CD14-positive monocyte (primary cell): ENCODE measurements around the gene FCHO2. TPM values are rescaled to one million over a fixed set of nuclear protein-coding genes. Genes with fewer than 3 reads are reported as not detected.
"Not testable (repeated sequence)": the region's sequence is repeated elsewhere in the genome, so short reads cannot be mapped to it uniquely, and the experiment has no call there.

ENCODE experiments used
- DNase-seq, 3 donors: peaks; one replicate each; pipeline ENCODE4 v3.0.0-alpha.2; 2011 to 2022
- H2AFZ ChIP-seq: 2 replicates; pipeline ENCODE4 v1.6.0; 2012; ENCODE audit warnings: mild to moderate bottlenecking, low read depth, low read length, inconsistent platforms; ENCODE audit not compliant: insufficient read depth, poor library complexity, severe bottlenecking
- H3K27ac ChIP-seq, 2 donors: 1 replicate in 1 of 2; 2 replicates in 1 of 2; pipeline ENCODE4 v1.5.1; 2012 to 2013; ENCODE audit warnings: low read length in 2 of 2, control low read depth in 1 of 2, inconsistent platforms in 1 of 2, low read depth in 1 of 2, mild to moderate bottlenecking in 1 of 2
- H3K27me3 ChIP-seq, 2 donors: one replicate each; pipeline versions ENCODE4 v1.6.0 to v1.6.1; 2011 to 2013; ENCODE audit warnings: low read length in 2 of 2; ENCODE audit not compliant: control insufficient read depth in 2 of 2, insufficient read depth in 2 of 2
- H3K36me3 ChIP-seq, 2 donors: replicated peaks in 1 of 2; 1 replicate in 1 of 2; 2 replicates in 1 of 2; pipeline versions ENCODE4 v1.5.1 to v1.6.1; 2012 to 2013; ENCODE audit warnings: low read length in 2 of 2, control low read depth in 1 of 2, inconsistent platforms in 1 of 2, mild to moderate bottlenecking in 1 of 2; ENCODE audit not compliant: insufficient read depth in 2 of 2, control insufficient read depth in 1 of 2
- H3K4me1 ChIP-seq, 2 donors: 1 replicate in 1 of 2; 2 replicates in 1 of 2; pipeline versions ENCODE4 v1.5.1 to v1.6.1; 2012 to 2013; ENCODE audit warnings: low read length in 2 of 2, control low read depth in 1 of 2, inconsistent platforms in 1 of 2, mild to moderate bottlenecking in 1 of 2, moderate library complexity in 1 of 2; ENCODE audit not compliant: insufficient read depth in 2 of 2, control insufficient read depth in 1 of 2
- H3K4me2 ChIP-seq: replicated peaks from 2 replicates; pipeline ENCODE3; 2012; ENCODE audit warnings: low read length, moderate library complexity, mild to moderate bottlenecking; ENCODE audit not compliant: poor library complexity, severe bottlenecking; ENCODE audit errors: extremely low read depth
- H3K4me3 ChIP-seq, 3 experiments: fragments of 200-600 bp in 1 of 3; sonication (generic) in 1 of 3; replicated peaks in 1 of 3; 1 replicate in 2 of 3; 2 replicates in 1 of 3; pipeline ENCODE4 v1.5.1; 2011 to 2013; ENCODE audit warnings: low read length in 3 of 3, mild to moderate bottlenecking in 3 of 3, control low read depth in 2 of 3, low read depth in 2 of 3, inconsistent platforms in 1 of 3, moderate library complexity in 1 of 3
- H3K79me2 ChIP-seq: 2 replicates; pipeline ENCODE4 v1.6.0; 2012; ENCODE audit warnings: mild to moderate bottlenecking, control low read depth, inconsistent platforms, low read length, moderate library complexity; ENCODE audit not compliant: insufficient read depth
- H3K9ac ChIP-seq: 2 replicates; pipeline ENCODE4 v1.6.0; 2017; ENCODE audit warnings: low read length, mild to moderate bottlenecking; ENCODE audit not compliant: insufficient read depth, poor library complexity, severe bottlenecking
- H3K9me3 ChIP-seq, 2 donors: replicated peaks in 1 of 2; 1 replicate in 1 of 2; 2 replicates in 1 of 2; pipeline versions ENCODE4 v1.5.1 to v1.6.1; 2012 to 2013; ENCODE audit warnings: low read length in 2 of 2, control low read depth in 1 of 2; ENCODE audit not compliant: control insufficient read depth in 1 of 2, insufficient read depth in 1 of 2
- H4K20me1 ChIP-seq: 2 replicates; pipeline ENCODE4 v1.6.0; 2012; ENCODE audit warnings: mild to moderate bottlenecking, low read length, control low read depth, moderate library complexity; ENCODE audit not compliant: insufficient read depth
- H3K27ac Mint-ChIP-seq, 7 donors: one replicate each; pipeline ENCODE4 v1.8.0; 2020; ENCODE audit warnings: mild to moderate bottlenecking in 7 of 7, mixed read lengths in 7 of 7, moderate library complexity in 6 of 7, inconsistent platforms in 2 of 7
- H3K27me3 Mint-ChIP-seq, 3 donors: one replicate each; pipeline ENCODE4 v1.8.0; 2021 to 2022; ENCODE audit warnings: low read depth in 3 of 3, mild to moderate bottlenecking in 3 of 3, mixed read lengths in 3 of 3, moderate library complexity in 3 of 3, inconsistent platforms in 1 of 3
- H3K36me3 Mint-ChIP-seq, 2 donors: one replicate each; pipeline ENCODE4 v1.8.0; 2020; ENCODE audit warnings: mixed read lengths in 2 of 2, inconsistent platforms in 1 of 2, mild to moderate bottlenecking in 1 of 2
- H3K4me1 Mint-ChIP-seq: one replicate; pipeline ENCODE4 v1.8.0; 2020; ENCODE audit warnings: mild to moderate bottlenecking, mixed read lengths
- H3K4me3 Mint-ChIP-seq, 2 donors: one replicate each; pipeline ENCODE4 v1.8.0; 2020; ENCODE audit warnings: mild to moderate bottlenecking in 2 of 2, mixed read lengths in 2 of 2, moderate library complexity in 1 of 2
- H3K9me3 Mint-ChIP-seq, 7 donors: one replicate each; pipeline ENCODE4 v1.8.0; 2020 to 2022; ENCODE audit warnings: mixed read lengths in 7 of 7, mild to moderate bottlenecking in 6 of 7, moderate library complexity in 6 of 7, inconsistent platforms in 2 of 7
- WGBS: methylation state at CpG from one replicate; pipeline ENCODE4 v1.1.5; 2013; ENCODE audit warnings: missing lambda C conversion rate; ENCODE audit not compliant: insufficient coverage; 5-methylcytosine and 5-hydroxymethylcytosine counted together
- intact Hi-C, 2 donors: fragments of 100-400 bp; cut with micrococcal nuclease; formaldehyde crosslinking; loops; one replicate each; pipeline versions ENCODE4 v1.15.0 to v1.15.1; 2023
- polyA plus RNA-seq, 3 donors: library from polyadenylated mRNA; depleted of rRNA in 1 of 3; unstranded in 2 of 3; stranded (reverse) in 1 of 3; fragments of 300-500 nt in 2 of 3; fragments of >200 nt in 1 of 3; fragmentation: Illumina TruSeq in 2 of 3; gene quantifications; 1 replicate in 2 of 3; 2 replicates in 1 of 3; pipeline ENCODE4 v1.2.3, GENCODE V29; 2012 to 2021
- TF ChIP-seq, protein P1 (sequence below): fragments of 200-600 bp; IDR thresholded peaks from one replicate; pipeline ENCODE4 v1.8.0; 2022; ENCODE audit warnings: antibody characterized with exemption, mild to moderate bottlenecking

Gene FCHO2
- polyA plus RNA-seq, 3 donors, result 8.3 to 10.1 (median 9.9) TPM

DNA sequence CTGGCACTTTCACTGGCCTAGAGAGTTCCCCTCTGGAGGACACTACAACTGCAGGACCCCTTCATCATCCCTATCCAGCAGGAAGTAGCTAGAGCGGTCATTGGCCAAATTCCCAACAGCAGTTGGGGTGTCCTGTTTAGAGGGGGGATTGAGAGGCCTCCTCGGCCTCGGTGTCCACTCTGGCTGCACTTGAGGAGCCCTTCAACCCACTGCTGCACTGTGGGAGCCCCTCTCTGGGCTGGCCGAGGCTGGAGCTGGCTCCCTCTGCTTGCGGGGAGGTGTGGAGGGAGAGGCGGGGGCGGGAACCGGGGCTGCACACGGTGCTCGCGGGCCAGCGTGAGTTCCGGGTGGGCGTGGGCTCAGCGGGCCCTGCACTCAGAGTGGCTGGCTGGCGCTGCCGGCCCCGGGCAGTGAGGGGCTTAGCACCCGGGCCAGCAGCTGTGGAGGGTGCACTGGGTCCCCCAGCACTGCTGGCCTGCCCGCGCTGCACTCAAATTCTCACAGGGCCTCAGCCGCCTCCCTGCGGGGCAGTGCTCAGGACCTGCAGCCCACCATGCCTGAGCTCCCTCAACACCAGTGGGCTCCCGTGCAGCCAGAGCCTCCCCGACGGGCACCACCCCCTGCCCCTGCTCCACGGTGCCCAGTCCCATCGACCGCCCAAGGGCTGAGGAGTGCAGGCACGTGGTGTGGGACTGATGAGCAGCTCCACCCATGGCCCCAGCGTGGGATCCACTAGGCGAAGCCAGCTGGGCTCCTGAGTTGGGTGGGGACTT is 20.7 kb upstream of the FCHO2 start:
- H3K27ac ChIP-seq, H3K4me2 ChIP-seq, H2AFZ ChIP-seq, DNase-seq, H3K9ac ChIP-seq, H3K27ac Mint-ChIP-seq, H3K4me3 Mint-ChIP-seq, H3K79me2 ChIP-seq, H3K27me3 Mint-ChIP-seq, H3K36me3 Mint-ChIP-seq, H3K27me3 ChIP-seq, H3K9me3 ChIP-seq, H3K4me3 ChIP-seq, intact Hi-C loops, H3K36me3 ChIP-seq, H4K20me1 ChIP-seq: not testable (repeated sequence)
- Mint-ChIP-seq H3K9me3 (peaks cover 5 to 26% (median 12%) of the 10 kb centered on the region in 7 donors), H3K4me1 (peaks cover 30% of the 10 kb centered on the region)
- H3K4me1 ChIP-seq, result peaks cover 21 to 34% of the 10 kb centered on the region in 2 donors
- WGBS, result 95% methylated on average over 26 of the region's 32 CpGs

GRCh38 chr5:72936893-72937292 is 18.9 kb upstream of the FCHO2 start:
- Histone ChIP-seq H4K20me1 (no peaks in the 10 kb centered on the region), H3K4me2 (no peak overlapping the region), H3K9me3 (peaks cover 0 to 6% of the 10 kb centered on the region in 2 donors), H3K9ac (no peak overlapping the region), H3K4me1 (peaks cover 25 to 42% of the 10 kb centered on the region in 2 donors), H3K27me3 (no peaks in the 10 kb centered on the region), H3K36me3 (no peaks in the 10 kb centered on the region), H3K27ac (no peak overlapping the region), H3K4me3 (no peak overlapping the region), H2AFZ (no peak overlapping the region), H3K79me2 (no peaks in the 10 kb centered on the region)
- TF ChIP-seq, protein P1, sequence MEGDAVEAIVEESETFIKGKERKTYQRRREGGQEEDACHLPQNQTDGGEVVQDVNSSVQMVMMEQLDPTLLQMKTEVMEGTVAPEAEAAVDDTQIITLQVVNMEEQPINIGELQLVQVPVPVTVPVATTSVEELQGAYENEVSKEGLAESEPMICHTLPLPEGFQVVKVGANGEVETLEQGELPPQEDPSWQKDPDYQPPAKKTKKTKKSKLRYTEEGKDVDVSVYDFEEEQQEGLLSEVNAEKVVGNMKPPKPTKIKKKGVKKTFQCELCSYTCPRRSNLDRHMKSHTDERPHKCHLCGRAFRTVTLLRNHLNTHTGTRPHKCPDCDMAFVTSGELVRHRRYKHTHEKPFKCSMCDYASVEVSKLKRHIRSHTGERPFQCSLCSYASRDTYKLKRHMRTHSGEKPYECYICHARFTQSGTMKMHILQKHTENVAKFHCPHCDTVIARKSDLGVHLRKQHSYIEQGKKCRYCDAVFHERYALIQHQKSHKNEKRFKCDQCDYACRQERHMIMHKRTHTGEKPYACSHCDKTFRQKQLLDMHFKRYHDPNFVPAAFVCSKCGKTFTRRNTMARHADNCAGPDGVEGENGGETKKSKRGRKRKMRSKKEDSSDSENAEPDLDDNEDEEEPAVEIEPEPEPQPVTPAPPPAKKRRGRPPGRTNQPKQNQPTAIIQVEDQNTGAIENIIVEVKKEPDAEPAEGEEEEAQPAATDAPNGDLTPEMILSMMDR, result no peak
- WGBS, result no CpG with 5 or more reads among the region's 4 CpGs
- Mint-ChIP-seq H3K4me1 (peaks cover 38% of the 10 kb centered on the region), H3K27me3 (peaks cover 2 to 4% (median 2%) of the 10 kb centered on the region in 3 donors), H3K36me3 (no peaks in the 10 kb centered on the region), H3K9me3 (peaks cover 2 to 19% (median 9%) of the 10 kb centered on the region in 7 donors), H3K4me3 (no peak overlapping the region), H3K27ac (no peak overlapping the region)
- no peak for DNase-seq
- intact Hi-C loops, result no loop called here
